Activated CD8-positive, alpha-beta T cell treated with anti-CD3 and anti-CD28 coated beads for 36 hours (primary cell): ENCODE measurements around the gene FBLN1. TPM values are rescaled to one million over a fixed set of nuclear protein-coding genes. Genes with fewer than 3 reads are reported as not detected.

Experiments used
- ATAC-seq: fragments of 200-7000 bp; cut with Tn5 transposase; one replicate; pipeline ENCODE4 v1.10.0; 2021; ENCODE audit warnings: mild to moderate bottlenecking, moderate library complexity
- CTCF ChIA-PET: fragments of 350-600 bp; sonication (Branson Sonifier 250); formaldehyde crosslinking; loops from one replicate; lab custom pipeline; 2021; ENCODE audit warnings: antibody characterized with exemption; lab: Charles Lee
- POLR2A ChIA-PET: fragments of 350-600 bp; sonication (Branson Sonifier 250); formaldehyde crosslinking; loops from one replicate; lab custom pipeline; 2021; ENCODE audit warnings: antibody characterized with exemption; lab: Charles Lee
- DNase-seq: peaks from one replicate; pipeline ENCODE4 v3.0.0-alpha.2; 2020
- H3K27ac Mint-ChIP-seq: one replicate; pipeline ENCODE4 v1.8.0; 2021; ENCODE audit warnings: mild to moderate bottlenecking, mixed read lengths
- H3K27me3 Mint-ChIP-seq: one replicate; pipeline ENCODE4 v1.8.0; 2021; ENCODE audit warnings: mixed read lengths
- H3K36me3 Mint-ChIP-seq: one replicate; pipeline ENCODE4 v1.8.0; 2021; ENCODE audit warnings: low read depth, mixed read lengths
- H3K4me1 Mint-ChIP-seq: one replicate; pipeline ENCODE4 v1.8.0; 2021; ENCODE audit warnings: low read depth, mixed read lengths
- H3K4me3 Mint-ChIP-seq: one replicate; pipeline ENCODE4 v1.8.0; 2021; ENCODE audit warnings: mild to moderate bottlenecking, moderate library complexity, mixed read lengths
- H3K9me3 Mint-ChIP-seq: one replicate; pipeline ENCODE4 v1.8.0; 2021; ENCODE audit warnings: mixed read lengths
- CTCF ChIP-seq: fragments of 200-600 bp; IDR thresholded peaks from one replicate; pipeline ENCODE4 v1.8.0; 2022; ENCODE audit warnings: antibody characterized with exemption, mild to moderate bottlenecking
- intact Hi-C: fragments of 100-400 bp; cut with micrococcal nuclease; formaldehyde crosslinking; loops from one replicate; pipeline ENCODE4 v1.10.0; 2022
- total RNA-seq, 2 experiments: library from RNA; stranded (reverse); gene quantifications; one replicate each; pipeline ENCODE4 v1.2.3, GENCODE V29; 2021

The FBLN1 gene
- total RNA-seq, 2 experiments from 2014 or later, result 0.56 TPM; not detected in 1

- intact Hi-C loops, result no loop called here
- Mint-ChIP-seq H3K36me3 (no peaks in the 10 kb centered on the region), H3K4me3 (no peak overlapping the region), H3K4me1 (peaks cover 11% of the 10 kb centered on the region), H3K9me3 (no peaks in the 10 kb centered on the region), H3K27me3 (peaks cover 17% of the 10 kb centered on the region), H3K27ac (no peak overlapping the region)
- ATAC-seq (no peak), DNase-seq (no peak)
- ChIA-PET CTCF (no interaction called here), POLR2A (no interaction called here)
- no peak for TF ChIP-seq CTCF
Observed at GRCh38 chr22:45649809-45650208, 147.1 kb downstream of the FBLN1 start.

DNA sequence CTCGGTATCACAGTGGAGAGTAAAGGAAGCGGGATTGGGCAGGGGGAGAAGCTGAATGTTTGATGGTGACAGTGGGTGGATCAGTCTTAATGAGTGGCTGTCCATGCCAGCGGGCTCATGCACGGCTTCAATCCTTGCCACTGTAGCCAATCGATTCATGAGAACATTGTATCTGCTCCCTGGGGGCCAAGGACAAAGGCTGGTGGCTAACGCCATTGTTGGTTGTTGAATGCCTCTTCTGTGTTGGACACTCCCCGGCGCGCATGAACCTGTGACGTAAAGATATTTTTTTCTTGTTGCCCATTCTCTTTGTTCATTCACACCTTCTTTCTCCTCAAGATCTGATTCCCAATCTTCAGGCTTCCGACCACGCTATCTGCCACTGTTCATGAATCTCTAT is 148.0 kb downstream of the FBLN1 start:
- intact Hi-C loops, result no loop called here
- TF ChIP-seq CTCF, result no peak
- ATAC-seq (no peak), DNase-seq (no peak)
- Mint-ChIP-seq H3K4me1 (peaks cover 6% of the 10 kb centered on the region), H3K4me3 (no peak overlapping the region), H3K9me3 (no peaks in the 10 kb centered on the region), H3K27me3 (peaks cover 14% of the 10 kb centered on the region), H3K27ac (no peak overlapping the region), H3K36me3 (no peaks in the 10 kb centered on the region)
- CTCF ChIA-PET, result interaction anchor here (1.1 kb wide), 1 partner anchor 25 kb away, joined by 3 read pairs; no protein-coding TSS in a partner anchor
- POLR2A ChIA-PET, result no interaction called here

Other genes with a start within 250 kb of the FBLN1 start
- gene UPK3A, start 217.9 kb upstream of the FBLN1 start, total RNA-seq, result not detected
- 10 to 100 TPM; 30.6 to 32.4 TPM for gene FAM118A, start 192.9 kb upstream of the FBLN1 start, total RNA-seq
- 1 to 10 TPM; 1.8 TPM for gene SMC1B, start 89.3 kb upstream of the FBLN1 start, total RNA-seq
- 10 to 100 TPM in 1 of 2 experiments, 1 to 10 TPM in 1; 9.5 to 10.4 TPM for gene RIBC2, start 89.2 kb upstream of the FBLN1 start, total RNA-seq
- gene ATXN10, start 169.0 kb downstream of the FBLN1 start, total RNA-seq, result 100 to 1,000 TPM; 114 to 121 TPM